Measurements from ENCODE around the gene TMEM219.
A peak's percentile ranks its signal among the peaks of the same experiment; 100 is the strongest.
"Not testable (repeated sequence)": the region's sequence is repeated elsewhere in the genome, so short reads cannot be mapped to it uniquely, and the experiment has no call there.

Gene TMEM219

GRCh38 chr16:29959293-29959692, 2.6 kb upstream of the TMEM219 start:
- Histone ChIP-seq H3K4me3 (ENCODE audit: low read depth, low read length) (no peak overlapping the region), H3K9me3 (ENCODE audit: control insufficient read depth, insufficient read depth, low read depth, low read length) (no peaks in the 10 kb centered on the region), H3K36me3 (ENCODE audit: control insufficient read depth in 2 of 2, insufficient read depth in 1 of 2, low read length in 2 of 2) (no peaks in the 10 kb centered on the region), H3K4me1 (ENCODE audit: control insufficient read depth, insufficient read depth, low read length) (0 out of 2 replicates have a peak, but pooled peaks cover 3% of the 10 kb centered on the region), H3K27ac (ENCODE audit: extremely low read depth, low read depth, low read length) (no peak overlapping the region)
- ChIA-PET CTCF (interaction anchor here (0.6 to 3.5 kb wide), 2 partner anchors 15 to 750 kb away, joined by 4 to 16 read pairs; no protein-coding TSS in a partner anchor), POLR2A (interaction anchor here (0.6 to 1.6 kb wide), 2 partner anchors 33 to 978 kb away, joined by 3 to 16 read pairs; partner anchors contain the start of gene KCTD13)
- TF ChIP-seq ZNF394 (tag by site-specific recombination; IDR thresholded peaks at IDR 0.05; ENCODE audit: borderline replicate concordance) (peak; percentile 56; the same call in 1 of the 2 replicates), ZNF610 (tag by site-specific recombination; IDR thresholded peaks at IDR 0.05; ENCODE audit: borderline replicate concordance) (peak; percentile 67; the same call in 1 of the 2 replicates), ZBTB17 (tag by site-specific recombination; IDR thresholded peaks at IDR 0.05) (no peak)

GRCh38 chr16:29959821-29960220, 2.1 kb upstream of the TMEM219 start:
- ChIA-PET POLR2A (interaction anchor here (0.6 to 2.5 kb wide), 3 partner anchors 15 to 977 kb away, joined by 3 to 24 read pairs (median 16); partner anchors contain the start of gene KCTD13), CTCF (interaction anchor here (1.1 to 3.5 kb wide), 2 partner anchors 16 to 113 kb away, joined by 4 to 16 read pairs; no protein-coding TSS in a partner anchor)
- not testable (repeated sequence) for H3K27ac ChIP-seq (ENCODE audit: extremely low read depth, low read depth, low read length); H3K9me3 ChIP-seq (ENCODE audit: control insufficient read depth, insufficient read depth, low read depth, low read length); H3K4me3 ChIP-seq (ENCODE audit: low read depth, low read length); H3K4me1 ChIP-seq (ENCODE audit: control insufficient read depth, insufficient read depth, low read length); H3K36me3 ChIP-seq (ENCODE audit: control insufficient read depth in 2 of 2, insufficient read depth in 1 of 2, low read length in 2 of 2)
- TF ChIP-seq ZFP3 (tag by site-specific recombination; IDR thresholded peaks at IDR 0.05; ENCODE audit: low read depth), result peak; percentile 78

- 0 out of 2 replicates have a peak, but pooled peaks have one; percentile 18 for TF ChIP-seq PBX3 (CRISPR knock-in tag; IDR thresholded peaks at IDR 0.05)
- TF ChIP-seq ZFP69B (tag by site-specific recombination; IDR thresholded peaks at IDR 0.05), result 0 out of 2 replicates have a peak, but pooled peaks have one; percentile 0
- no peak for TF ChIP-seq ZNF596 (tag by site-specific recombination; IDR thresholded peaks at IDR 0.05)
- TF ChIP-seq ZSCAN23 (tag by site-specific recombination; IDR thresholded peaks at IDR 0.05), result no peak
- TF ChIP-seq ZNF174 (tag by site-specific recombination; IDR thresholded peaks at IDR 0.05), result no peak
- no peak for TF ChIP-seq OVOL3 (tag by site-specific recombination; IDR thresholded peaks at IDR 0.05)
- TF ChIP-seq ZNF362 (tag by site-specific recombination; IDR thresholded peaks at IDR 0.05), result no peak
- no peak for TF ChIP-seq SP2 (tag by site-specific recombination; IDR thresholded peaks at IDR 0.05)
- H3K9me3 ChIP-seq (ENCODE audit: control insufficient read depth, insufficient read depth, low read depth, low read length), result no peaks in the 10 kb centered on the region
- H3K36me3 ChIP-seq (ENCODE audit: control insufficient read depth in 2 of 2, insufficient read depth in 1 of 2, low read length in 2 of 2), result peaks cover 0 to 3% of the 10 kb centered on the region in 2 experiments; a peak in 1 of 3 replicates
- 0 out of 2 replicates have a peak, but pooled peaks cover 3% of the 10 kb centered on the region for H3K4me1 ChIP-seq (ENCODE audit: control insufficient read depth, insufficient read depth, low read length)
- CTCF ChIA-PET, result interaction anchor here (0.6 to 3.5 kb wide), 10 partner anchors 10 to 447 kb away, joined by 3 to 16 read pairs (median 4); partner anchors contain the start of genes TAOK2 and TLCD3B
- H3K27ac ChIP-seq (ENCODE audit: extremely low read depth, low read depth, low read length), result no peak overlapping the region; the same call in 1 of the 2 replicates
- H3K4me3 ChIP-seq (ENCODE audit: low read depth, low read length), result no peak overlapping the region
- POLR2A ChIA-PET, result interaction anchor here (0.6 to 2.5 kb wide), 15 partner anchors 13 to 283 kb away, joined by 3 to 55 read pairs (median 6); partner anchors contain the start of genes ALDOA, CDIPT, HIRIP3 and INO80E
These were observed 776 bp upstream of the TMEM219 start for GRCh38 chr16:29961127-29961478.

GRCh38 chr16:29962344-29962994, 590 bp downstream of the TMEM219 start:
- H3K9me3 ChIP-seq (ENCODE audit: control insufficient read depth, insufficient read depth, low read depth, low read length), result no peaks in the 10 kb centered on the region
- H3K4me3 ChIP-seq (ENCODE audit: low read depth, low read length), result peak overlapping the region; percentile 57
- H3K4me1 ChIP-seq (ENCODE audit: control insufficient read depth, insufficient read depth, low read length), result 0 out of 2 replicates have a peak, but pooled peaks cover 3% of the 10 kb centered on the region
- no peak for TF ChIP-seq ZNF366 (tag by site-specific recombination; conservative IDR thresholded peaks at IDR 0.05)
- TF ChIP-seq GFI1B (tag by site-specific recombination; IDR thresholded peaks at IDR 0.05), result no peak
- no peak for TF ChIP-seq ZNF660 (tag by site-specific recombination; IDR thresholded peaks at IDR 0.05)
- TF ChIP-seq ZNF600 (tag by site-specific recombination; IDR thresholded peaks at IDR 0.05), result peak; percentile 78
- peak; percentile 54 for TF ChIP-seq ZBTB17 (tag by site-specific recombination; IDR thresholded peaks at IDR 0.05)
- no peak for TF ChIP-seq SP2 (tag by site-specific recombination; IDR thresholded peaks at IDR 0.05)
- ChIA-PET CTCF (interaction anchor here (0.6 to 3.5 kb wide), 9 partner anchors 10 to 120 kb away, joined by 3 to 16 read pairs (median 7); partner anchors contain the start of gene TAOK2), POLR2A (interaction anchor here (0.7 to 2.5 kb wide), 16 partner anchors 11 to 157 kb away, joined by 3 to 55 read pairs (median 6); partner anchors contain the start of genes ALDOA, CDIPT, HIRIP3 and INO80E)
- H3K36me3 ChIP-seq (ENCODE audit: control insufficient read depth in 2 of 2, insufficient read depth in 1 of 2, low read length in 2 of 2), result peaks cover 0 to 3% of the 10 kb centered on the region in 2 experiments; a peak in 1 of 3 replicates
- peak overlapping the region; percentile 29; the same call in 1 of the 2 replicates for H3K27ac ChIP-seq (ENCODE audit: extremely low read depth, low read depth, low read length)

Measured in HEK293 (cell line).